Right lung (tissue), 5 donors: ENCODE measurements around the gene TIGD4. TPM values are rescaled to one million over a fixed set of nuclear protein-coding genes. Genes with fewer than 3 reads are reported as not detected.

Source experiments
- DNase-seq, 2 donors: peaks; one replicate each; pipeline ENCODE4 v3.0.0-alpha.2; 2013
- polyA plus RNA-seq, 5 donors: library from polyadenylated mRNA; unstranded; fragments of 120-200 nt; gene quantifications; one replicate each; pipeline versions ENCODE4 v1.2.1 to v1.2.3, GENCODE V29; 2013; ENCODE audit warnings: inconsistent platforms in 1 of 5, low replicate concordance in 1 of 5; ENCODE audit not compliant: insufficient read length in 5 of 5, insufficient read depth in 1 of 5

The TIGD4 gene
- polyA plus RNA-seq, 5 donors = 1.2 to 1.9 (median 1.5) TPM

GRCh38 chr4:152727784-152728183, 51.7 kb downstream of the TIGD4 start:
- no peak for DNase-seq

DNA sequence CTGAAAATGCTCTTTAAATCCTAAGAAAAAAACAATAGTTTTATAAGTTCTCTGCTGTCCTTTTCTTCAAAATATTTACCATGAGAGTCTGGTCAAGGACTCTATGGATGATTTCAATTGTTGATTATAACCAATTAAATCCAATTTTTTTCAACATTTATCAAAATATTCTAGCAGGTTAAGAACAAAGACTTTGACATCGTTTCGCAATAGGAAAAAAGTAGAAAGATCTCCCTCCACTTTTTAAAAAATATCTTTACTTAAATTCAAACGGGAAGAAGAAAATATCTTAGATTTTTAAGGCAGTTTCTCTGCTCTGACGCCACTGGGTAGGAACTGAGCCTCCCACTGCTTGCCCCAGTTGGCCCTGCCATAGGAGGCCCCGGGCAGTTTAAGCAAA, 55.0 kb downstream of the TIGD4 start:
- DNase-seq = no peak

- DNase-seq = no peak
Observed at GRCh38 chr4:152723236-152723635, 56.3 kb downstream of the TIGD4 start.

DNA sequence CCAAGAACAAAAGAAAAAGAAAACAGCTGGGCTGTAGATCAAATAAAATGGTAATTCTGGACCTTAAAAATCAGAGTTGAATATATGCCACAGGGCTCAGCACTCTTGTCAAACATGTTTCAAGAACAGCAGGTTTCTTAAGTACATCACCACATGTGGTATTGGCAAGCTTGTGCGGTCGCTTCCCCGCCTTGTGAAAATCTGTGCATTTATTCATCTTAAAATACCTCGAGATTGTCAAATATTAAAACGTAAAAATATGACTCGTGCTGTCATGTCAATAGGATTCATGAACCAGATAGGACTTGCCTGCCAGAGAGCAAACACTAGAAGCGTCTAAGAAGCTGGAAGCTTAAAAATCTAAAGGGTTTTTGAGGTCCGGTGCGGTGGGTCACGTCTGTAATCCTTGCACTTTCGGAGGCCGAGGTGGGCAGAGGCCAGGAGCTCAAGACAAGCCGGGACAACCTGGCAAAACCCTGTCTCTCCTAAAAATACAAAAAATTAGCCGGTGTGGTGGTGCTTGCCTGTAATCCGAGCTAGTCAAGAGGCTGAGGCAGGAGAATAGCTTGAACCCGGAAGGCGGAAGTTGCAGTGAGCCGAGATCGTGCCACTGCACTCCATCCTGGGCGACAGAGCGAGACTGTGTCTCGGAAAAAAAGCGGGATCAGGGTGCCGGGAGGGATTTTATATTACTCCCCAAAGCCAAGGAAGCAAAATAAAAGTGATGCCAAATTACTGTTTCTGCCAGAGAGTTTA, 59.6 kb downstream of the TIGD4 start:
- DNase-seq = no peak

Other genes with a start within 250 kb of the TIGD4 start
- gene FBXW7, start 243.6 kb downstream of the TIGD4 start, polyA plus RNA-seq = 10 to 100 TPM; 22.3 to 41.8 (median 34.1) TPM
- 1 to 10 TPM; 1.0 to 2.9 (median 1.8) TPM for gene TMEM154, start 99.7 kb downstream of the TIGD4 start, polyA plus RNA-seq
- 10 to 100 TPM; 41.4 to 56.6 (median 47.8) TPM for gene ARFIP1, start 224 bp upstream of the TIGD4 start, polyA plus RNA-seq
- gene FHDC1, start 156.6 kb upstream of the TIGD4 start, polyA plus RNA-seq = 10 to 100 TPM in 1 of 5 donors, 1 to 10 TPM in 4; 8.9 to 10.3 (median 9.6) TPM